ENCODE results near the gene C10orf71.

Gene C10orf71

DNA sequence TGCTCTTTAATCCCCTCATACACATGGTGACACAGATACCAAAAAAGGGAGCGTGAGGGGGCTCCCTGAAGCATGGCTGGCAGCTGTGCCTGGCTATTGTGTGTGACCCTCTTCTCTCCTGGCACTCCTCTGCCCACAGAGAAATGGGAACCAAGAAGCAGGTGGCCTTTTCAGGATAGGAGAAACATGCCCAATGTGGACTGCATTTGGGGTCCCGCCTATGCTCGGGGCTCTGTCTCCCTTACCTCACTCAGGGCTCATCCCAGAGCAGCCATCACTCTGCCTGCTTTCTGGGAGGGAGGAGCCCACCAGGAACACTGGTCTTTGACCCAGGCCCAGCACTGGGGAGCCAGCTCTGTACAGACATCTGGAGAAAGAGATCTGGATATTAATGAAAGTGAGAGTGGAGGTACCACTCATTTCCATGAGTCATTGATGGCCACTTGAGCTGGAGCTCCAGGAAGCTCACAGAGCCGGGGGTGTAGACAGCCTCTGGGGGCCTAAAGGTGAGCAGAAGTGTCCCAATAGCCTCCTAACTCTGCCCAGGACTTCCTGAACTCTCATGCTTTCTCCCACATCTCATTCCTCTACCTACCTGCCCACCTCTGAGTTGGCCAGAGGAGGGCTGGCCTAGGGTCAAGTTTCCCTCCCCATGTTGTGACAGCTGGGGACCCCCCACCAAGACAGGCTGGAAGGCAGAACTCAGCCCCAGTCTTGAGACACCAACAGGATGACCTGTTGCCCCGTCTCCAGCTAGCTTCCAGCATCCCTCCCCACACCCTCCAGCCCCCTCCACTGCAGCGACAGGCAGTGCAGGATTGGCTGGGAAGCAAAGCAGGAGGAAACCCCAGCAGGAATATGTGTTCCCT lies 54.3 kb downstream of the C10orf71 start:
- H3K4me3 ChIP-seq (ENCODE audit: low read length in 2 of 2): no peak overlapping the region
- H3K4me1 ChIP-seq (ENCODE audit: control insufficient read depth, insufficient read depth, low read length): no peaks in the 10 kb centered on the region
- peaks cover 13 to 23% of the 10 kb centered on the region in 2 donors for H3K9me3 ChIP-seq (ENCODE audit: control insufficient read depth in 2 of 2, low read length in 2 of 2)
- peaks cover 0 to 2% of the 10 kb centered on the region in 2 donors for H3K27me3 ChIP-seq (ENCODE audit: control insufficient read depth in 1 of 2, insufficient read depth in 2 of 2, low read length in 2 of 2)
- H3K27ac ChIP-seq (ENCODE audit: low read length): no peak overlapping the region
- H3K36me3 ChIP-seq (ENCODE audit: control insufficient read depth in 2 of 2, insufficient read depth in 2 of 2, low read length in 2 of 2): no peaks in the 10 kb centered on the region
- H3K9ac ChIP-seq (ENCODE audit: low read length in 2 of 2): no peak overlapping the region

GRCh38 chr10:49353895-49354566 lies 55.1 kb downstream of the C10orf71 start:
- Histone ChIP-seq H3K27ac (ENCODE audit: low read length) (no peak overlapping the region), H3K9me3 (ENCODE audit: control insufficient read depth in 2 of 2, low read length in 2 of 2) (peaks cover 11 to 23% of the 10 kb centered on the region in 2 donors), H3K36me3 (ENCODE audit: control insufficient read depth in 2 of 2, insufficient read depth in 2 of 2, low read length in 2 of 2) (no peaks in the 10 kb centered on the region), H3K9ac (ENCODE audit: low read length in 2 of 2) (no peak overlapping the region), H3K4me1 (ENCODE audit: control insufficient read depth, insufficient read depth, low read length) (no peaks in the 10 kb centered on the region), H3K4me3 (ENCODE audit: low read length in 2 of 2) (no peak overlapping the region), H3K27me3 (ENCODE audit: control insufficient read depth in 1 of 2, insufficient read depth in 2 of 2, low read length in 2 of 2) (peaks cover 0 to 2% of the 10 kb centered on the region in 2 donors)

- no peak overlapping the region for H3K9ac ChIP-seq (ENCODE audit: low read length in 2 of 2)
- H3K27ac ChIP-seq (ENCODE audit: low read length): no peak overlapping the region
- no peaks in the 10 kb centered on the region for H3K4me1 ChIP-seq (ENCODE audit: control insufficient read depth, insufficient read depth, low read length)
- no peak overlapping the region for H3K4me3 ChIP-seq (ENCODE audit: low read length in 2 of 2)
- peaks cover 8 to 21% of the 10 kb centered on the region in 2 donors for H3K9me3 ChIP-seq (ENCODE audit: control insufficient read depth in 2 of 2, low read length in 2 of 2)
- no peaks in the 10 kb centered on the region for H3K36me3 ChIP-seq (ENCODE audit: control insufficient read depth in 2 of 2, insufficient read depth in 2 of 2, low read length in 2 of 2)
- peaks cover 0 to 2% of the 10 kb centered on the region in 2 donors for H3K27me3 ChIP-seq (ENCODE audit: control insufficient read depth in 1 of 2, insufficient read depth in 2 of 2, low read length in 2 of 2)
Observed at GRCh38 chr10:49354593-49354992, 55.6 kb downstream of the C10orf71 start.

DNA sequence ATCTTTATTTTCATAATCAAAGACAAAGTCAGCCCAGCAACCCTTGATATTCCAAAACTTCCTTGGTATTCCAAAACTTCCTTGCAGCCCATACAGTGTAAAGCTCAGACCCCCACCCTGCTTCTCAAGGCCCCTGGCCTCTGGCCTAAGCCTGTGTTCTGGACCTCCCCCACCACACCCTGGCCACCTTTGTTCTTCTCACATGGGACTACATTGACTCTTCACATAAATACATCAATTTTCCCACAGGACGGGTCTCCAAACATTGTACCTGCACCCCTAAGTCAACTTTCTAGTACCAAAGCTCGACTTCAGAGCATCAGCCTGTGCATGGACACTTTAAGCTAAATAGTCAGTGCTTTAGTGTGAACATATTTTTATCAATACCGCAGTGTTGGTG lies 56.3 kb downstream of the C10orf71 start:
- peaks cover 3 to 16% of the 10 kb centered on the region in 2 donors for H3K9me3 ChIP-seq (ENCODE audit: control insufficient read depth in 2 of 2, low read length in 2 of 2)
- H3K27me3 ChIP-seq (ENCODE audit: control insufficient read depth in 1 of 2, insufficient read depth in 2 of 2, low read length in 2 of 2): peaks cover 0 to 2% of the 10 kb centered on the region in 2 donors
- no peak overlapping the region for H3K9ac ChIP-seq (ENCODE audit: low read length in 2 of 2)
- H3K4me1 ChIP-seq (ENCODE audit: control insufficient read depth, insufficient read depth, low read length): no peaks in the 10 kb centered on the region
- no peak overlapping the region for H3K4me3 ChIP-seq (ENCODE audit: low read length in 2 of 2)
- H3K27ac ChIP-seq (ENCODE audit: low read length): no peak overlapping the region
- no peaks in the 10 kb centered on the region for H3K36me3 ChIP-seq (ENCODE audit: control insufficient read depth in 2 of 2, insufficient read depth in 2 of 2, low read length in 2 of 2)

DNA sequence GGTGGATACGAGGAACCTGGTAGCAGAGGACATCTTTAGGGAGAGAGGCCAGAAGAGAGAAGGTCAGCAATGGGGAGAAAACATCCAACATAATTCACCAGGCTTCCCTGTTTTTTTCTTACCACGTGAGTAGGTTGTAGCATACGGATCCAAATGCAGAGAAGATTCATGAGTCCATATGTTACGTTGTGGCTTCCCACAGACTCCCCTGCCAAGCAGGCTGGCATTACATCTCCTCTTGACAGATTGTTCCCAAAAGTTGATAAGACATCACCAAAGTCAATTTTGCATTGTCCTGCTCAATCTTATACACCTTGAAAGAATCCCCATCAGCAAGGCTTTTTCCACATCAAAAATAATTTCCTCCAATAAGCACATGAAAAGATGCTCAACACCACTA lies 57.2 kb downstream of the C10orf71 start:
- peaks cover 6% of the 10 kb centered on the region for H3K4me1 ChIP-seq (ENCODE audit: control insufficient read depth, insufficient read depth, low read length)
- H3K27me3 ChIP-seq (ENCODE audit: control insufficient read depth in 1 of 2, insufficient read depth in 2 of 2, low read length in 2 of 2): peaks cover 0 to under 1% of the 10 kb centered on the region in 2 donors
- H3K4me3 ChIP-seq (ENCODE audit: low read length in 2 of 2): no peak overlapping the region
- no peak overlapping the region for H3K27ac ChIP-seq (ENCODE audit: low read length)
- H3K9ac ChIP-seq (ENCODE audit: low read length in 2 of 2): no peak overlapping the region
- H3K36me3 ChIP-seq (ENCODE audit: control insufficient read depth in 2 of 2, insufficient read depth in 2 of 2, low read length in 2 of 2): no peaks in the 10 kb centered on the region
- peaks cover 3 to 8% of the 10 kb centered on the region in 2 donors for H3K9me3 ChIP-seq (ENCODE audit: control insufficient read depth in 2 of 2, low read length in 2 of 2)

GRCh38 chr10:49356944-49357343 lies 58.0 kb downstream of the C10orf71 start:
- Histone ChIP-seq H3K4me3 (ENCODE audit: low read length in 2 of 2) (no peak overlapping the region), H3K4me1 (ENCODE audit: control insufficient read depth, insufficient read depth, low read length) (peaks cover 6% of the 10 kb centered on the region), H3K9me3 (ENCODE audit: control insufficient read depth in 2 of 2, low read length in 2 of 2) (peaks cover 3 to 8% of the 10 kb centered on the region in 2 donors), H3K27me3 (ENCODE audit: control insufficient read depth in 1 of 2, insufficient read depth in 2 of 2, low read length in 2 of 2) (no peaks in the 10 kb centered on the region), H3K27ac (ENCODE audit: low read length) (no peak overlapping the region), H3K9ac (ENCODE audit: low read length in 2 of 2) (no peak overlapping the region), H3K36me3 (ENCODE audit: control insufficient read depth in 2 of 2, insufficient read depth in 2 of 2, low read length in 2 of 2) (no peaks in the 10 kb centered on the region)

DNA sequence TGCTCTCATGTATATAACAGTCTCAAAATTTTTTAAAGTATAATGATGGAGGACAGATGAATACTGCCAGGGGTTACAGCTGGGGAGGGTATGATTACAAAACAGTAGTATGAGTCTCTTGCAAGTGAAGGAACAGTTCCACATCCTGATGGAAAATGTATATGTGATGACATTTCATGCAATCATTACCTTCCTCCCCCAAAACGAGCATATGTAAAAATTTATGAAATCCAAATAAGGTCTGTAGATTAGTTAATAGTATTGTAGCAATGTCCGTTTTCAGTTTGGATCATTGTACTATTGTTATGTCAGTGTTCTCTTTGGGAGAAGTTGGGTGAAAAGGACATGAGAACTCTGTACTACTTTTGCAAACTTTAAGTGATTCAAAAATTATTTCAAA lies 58.9 kb downstream of the C10orf71 start:
- Histone ChIP-seq H3K4me1 (ENCODE audit: control insufficient read depth, insufficient read depth, low read length) (peaks cover 6% of the 10 kb centered on the region), H3K9me3 (ENCODE audit: control insufficient read depth in 2 of 2, low read length in 2 of 2) (peaks cover 3 to 5% of the 10 kb centered on the region in 2 donors), H3K36me3 (ENCODE audit: control insufficient read depth in 2 of 2, insufficient read depth in 2 of 2, low read length in 2 of 2) (no peaks in the 10 kb centered on the region)

GRCh38 chr10:49359349-49360270 lies 60.6 kb downstream of the C10orf71 start:
- H3K9me3 ChIP-seq (ENCODE audit: control insufficient read depth in 2 of 2, low read length in 2 of 2): peaks cover 3 to 5% of the 10 kb centered on the region in 2 donors
- H3K4me1 ChIP-seq (ENCODE audit: control insufficient read depth, insufficient read depth, low read length): peaks cover 6% of the 10 kb centered on the region
- peak overlapping the region in 1 of 2 donors; percentile 22 for H3K4me3 ChIP-seq (ENCODE audit: low read length in 2 of 2)
- no peaks in the 10 kb centered on the region for H3K36me3 ChIP-seq (ENCODE audit: control insufficient read depth in 2 of 2, insufficient read depth in 2 of 2, low read length in 2 of 2)
- H3K27ac ChIP-seq (ENCODE audit: low read length): no peak overlapping the region
- no peaks in the 10 kb centered on the region for H3K27me3 ChIP-seq (ENCODE audit: control insufficient read depth in 1 of 2, insufficient read depth in 2 of 2, low read length in 2 of 2)
- H3K9ac ChIP-seq (ENCODE audit: low read length in 2 of 2): no peak overlapping the region

More for the DNA sequence above, 58.9 kb downstream of the C10orf71 start:
- Histone ChIP-seq H3K9ac (ENCODE audit: low read length in 2 of 2) (no peak overlapping the region), H3K27ac (ENCODE audit: low read length) (no peak overlapping the region), H3K27me3 (ENCODE audit: control insufficient read depth in 1 of 2, insufficient read depth in 2 of 2, low read length in 2 of 2) (no peaks in the 10 kb centered on the region), H3K4me3 (ENCODE audit: low read length in 2 of 2) (no peak overlapping the region)

DNA sequence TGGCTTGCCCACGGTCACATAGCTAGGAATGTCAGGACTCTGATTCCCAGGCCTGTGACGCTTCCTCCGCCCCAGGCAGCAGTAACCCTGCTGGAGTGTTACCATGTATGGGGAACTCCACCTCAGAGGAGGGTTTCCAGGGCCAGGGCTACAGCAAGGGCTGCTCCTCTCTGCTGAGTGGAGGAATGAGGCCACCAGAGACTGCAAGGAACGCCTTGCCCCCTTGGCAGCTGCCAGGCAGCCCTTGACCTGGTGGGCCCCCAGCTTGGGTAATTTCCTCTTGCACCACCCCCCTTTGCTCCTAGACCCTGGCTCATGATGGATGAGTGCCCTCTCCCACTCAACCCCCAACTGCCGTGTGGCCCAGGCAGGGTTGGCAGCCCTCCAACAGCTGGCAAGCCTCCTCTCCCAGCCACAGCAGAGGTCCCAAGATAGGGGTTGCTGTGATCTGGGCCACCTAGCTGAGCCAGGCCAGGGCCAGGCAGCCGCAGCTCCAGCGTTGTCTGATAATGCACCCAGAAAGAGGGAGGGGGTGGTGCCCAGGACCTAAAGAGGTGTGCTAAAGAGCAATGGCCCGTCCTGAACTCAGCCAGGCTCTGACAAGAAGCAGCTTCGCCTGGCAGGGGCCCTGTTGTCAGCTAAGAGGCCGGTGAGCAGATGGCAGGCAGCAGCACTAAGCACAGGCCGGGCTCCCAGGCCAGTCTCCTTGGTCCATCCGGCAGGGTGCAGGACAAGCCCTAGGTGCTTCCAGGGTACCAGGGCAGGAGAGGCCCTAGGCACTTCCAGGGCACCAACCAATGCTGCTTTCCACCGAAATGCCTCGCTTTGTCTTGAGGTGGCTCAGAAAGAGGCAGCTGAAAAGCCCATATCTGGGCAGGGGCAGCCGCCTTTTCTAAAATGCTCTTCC lies 61.6 kb downstream of the C10orf71 start:
- H3K27me3 ChIP-seq (ENCODE audit: control insufficient read depth in 1 of 2, insufficient read depth in 2 of 2, low read length in 2 of 2): no peaks in the 10 kb centered on the region
- no peak overlapping the region for H3K27ac ChIP-seq (ENCODE audit: low read length)
- no peaks in the 10 kb centered on the region for H3K36me3 ChIP-seq (ENCODE audit: control insufficient read depth in 2 of 2, insufficient read depth in 2 of 2, low read length in 2 of 2)
- no peak overlapping the region for H3K9ac ChIP-seq (ENCODE audit: low read length in 2 of 2)
- H3K9me3 ChIP-seq (ENCODE audit: control insufficient read depth in 2 of 2, low read length in 2 of 2): peaks cover 3 to 5% of the 10 kb centered on the region in 2 donors
- peak overlapping the region in 1 of 2 donors; percentile 22 for H3K4me3 ChIP-seq (ENCODE audit: low read length in 2 of 2)
- H3K4me1 ChIP-seq (ENCODE audit: control insufficient read depth, insufficient read depth, low read length): peaks cover 6% of the 10 kb centered on the region

All from stomach smooth muscle (tissue), 2 donors.